ENCODE measurements around the gene SHF. TPM values are rescaled to one million over a fixed set of nuclear protein-coding genes. Genes with fewer than 3 reads are reported as not detected.

Gene SHF
- total RNA-seq, 1 donor, result 1.9 TPM

- H3K4me3 ChIP-seq (ENCODE audit: low read depth, low read length), result no peak overlapping the region
- TF ChIP-seq, protein P1, sequence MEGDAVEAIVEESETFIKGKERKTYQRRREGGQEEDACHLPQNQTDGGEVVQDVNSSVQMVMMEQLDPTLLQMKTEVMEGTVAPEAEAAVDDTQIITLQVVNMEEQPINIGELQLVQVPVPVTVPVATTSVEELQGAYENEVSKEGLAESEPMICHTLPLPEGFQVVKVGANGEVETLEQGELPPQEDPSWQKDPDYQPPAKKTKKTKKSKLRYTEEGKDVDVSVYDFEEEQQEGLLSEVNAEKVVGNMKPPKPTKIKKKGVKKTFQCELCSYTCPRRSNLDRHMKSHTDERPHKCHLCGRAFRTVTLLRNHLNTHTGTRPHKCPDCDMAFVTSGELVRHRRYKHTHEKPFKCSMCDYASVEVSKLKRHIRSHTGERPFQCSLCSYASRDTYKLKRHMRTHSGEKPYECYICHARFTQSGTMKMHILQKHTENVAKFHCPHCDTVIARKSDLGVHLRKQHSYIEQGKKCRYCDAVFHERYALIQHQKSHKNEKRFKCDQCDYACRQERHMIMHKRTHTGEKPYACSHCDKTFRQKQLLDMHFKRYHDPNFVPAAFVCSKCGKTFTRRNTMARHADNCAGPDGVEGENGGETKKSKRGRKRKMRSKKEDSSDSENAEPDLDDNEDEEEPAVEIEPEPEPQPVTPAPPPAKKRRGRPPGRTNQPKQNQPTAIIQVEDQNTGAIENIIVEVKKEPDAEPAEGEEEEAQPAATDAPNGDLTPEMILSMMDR (IDR thresholded peaks at IDR 0.05; ENCODE audit: insufficient read depth, low read length), result no peak
- no peak for DNase-seq (ENCODE audit: low read depth)
These were observed 40.2 kb downstream of the SHF start for GRCh38 chr15:45147606-45148005.

DNA sequence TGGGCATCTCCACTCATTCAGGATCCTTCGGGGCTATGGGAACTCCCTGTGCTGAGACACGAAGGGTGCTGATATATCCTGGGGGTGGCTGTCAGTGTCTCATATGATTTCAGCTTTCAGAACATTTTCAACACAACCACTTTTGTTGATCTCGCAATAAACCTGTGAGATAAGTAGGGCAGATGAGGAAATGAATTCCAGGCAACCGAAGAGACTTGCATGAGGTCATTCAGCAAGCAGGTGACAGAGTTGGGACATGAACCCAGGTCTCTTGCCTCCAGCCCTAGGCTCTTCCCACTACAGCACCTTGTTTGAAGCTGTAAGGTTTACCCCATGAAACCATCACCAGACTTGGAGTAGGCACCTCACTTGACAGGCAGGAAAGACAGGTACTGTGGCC, 41.4 kb downstream of the SHF start:
- no peak for DNase-seq (ENCODE audit: low read depth)
- H3K4me3 ChIP-seq (ENCODE audit: low read depth, low read length), result no peak overlapping the region
- TF ChIP-seq, protein P1 (IDR thresholded peaks at IDR 0.05; ENCODE audit: insufficient read depth, low read length), result no peak

DNA sequence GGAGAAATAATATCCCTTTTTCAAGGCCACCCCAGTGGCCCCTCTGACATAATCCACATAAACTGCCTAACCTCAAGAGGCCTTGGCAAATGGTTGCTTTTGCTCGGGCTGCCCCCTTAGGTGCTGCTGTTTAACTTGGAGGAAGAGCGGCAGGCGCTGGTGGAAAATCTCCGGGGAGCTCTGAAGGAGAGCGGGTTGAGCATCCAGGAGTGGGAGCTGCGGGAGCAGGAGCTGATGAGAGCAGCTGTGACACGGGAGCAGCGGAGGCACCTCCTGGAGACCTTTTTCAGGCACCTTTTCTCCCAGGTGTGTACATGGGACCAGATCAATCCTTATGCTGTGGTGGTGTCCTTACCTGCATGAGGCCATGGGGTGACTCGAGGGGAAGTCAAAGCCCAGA, 43.0 kb downstream of the SHF start:
- no peak overlapping the region for H3K4me3 ChIP-seq (ENCODE audit: low read depth, low read length)
- DNase-seq (ENCODE audit: low read depth), result no peak
- TF ChIP-seq, protein P1 (IDR thresholded peaks at IDR 0.05; ENCODE audit: insufficient read depth, low read length), result no peak

- no peak overlapping the region for H3K4me3 ChIP-seq (ENCODE audit: low read depth, low read length)
- no peak for DNase-seq (ENCODE audit: low read depth)
- TF ChIP-seq, protein P1 (IDR thresholded peaks at IDR 0.05; ENCODE audit: insufficient read depth, low read length), result no peak
These were observed 43.8 kb downstream of the SHF start for GRCh38 chr15:45143946-45144345.

GRCh38 chr15:45143056-45143455, 44.7 kb downstream of the SHF start:
- DNase-seq (ENCODE audit: low read depth), result no peak
- TF ChIP-seq, protein P1 (IDR thresholded peaks at IDR 0.05; ENCODE audit: insufficient read depth, low read length), result no peak
- no peak overlapping the region for H3K4me3 ChIP-seq (ENCODE audit: low read depth, low read length)

- DNase-seq (ENCODE audit: low read depth), result no peak
- no peak overlapping the region for H3K4me3 ChIP-seq (ENCODE audit: low read depth, low read length)
- TF ChIP-seq, protein P1 (IDR thresholded peaks at IDR 0.05; ENCODE audit: insufficient read depth, low read length), result no peak
These were observed 46.4 kb downstream of the SHF start for GRCh38 chr15:45141386-45141785.

DNA sequence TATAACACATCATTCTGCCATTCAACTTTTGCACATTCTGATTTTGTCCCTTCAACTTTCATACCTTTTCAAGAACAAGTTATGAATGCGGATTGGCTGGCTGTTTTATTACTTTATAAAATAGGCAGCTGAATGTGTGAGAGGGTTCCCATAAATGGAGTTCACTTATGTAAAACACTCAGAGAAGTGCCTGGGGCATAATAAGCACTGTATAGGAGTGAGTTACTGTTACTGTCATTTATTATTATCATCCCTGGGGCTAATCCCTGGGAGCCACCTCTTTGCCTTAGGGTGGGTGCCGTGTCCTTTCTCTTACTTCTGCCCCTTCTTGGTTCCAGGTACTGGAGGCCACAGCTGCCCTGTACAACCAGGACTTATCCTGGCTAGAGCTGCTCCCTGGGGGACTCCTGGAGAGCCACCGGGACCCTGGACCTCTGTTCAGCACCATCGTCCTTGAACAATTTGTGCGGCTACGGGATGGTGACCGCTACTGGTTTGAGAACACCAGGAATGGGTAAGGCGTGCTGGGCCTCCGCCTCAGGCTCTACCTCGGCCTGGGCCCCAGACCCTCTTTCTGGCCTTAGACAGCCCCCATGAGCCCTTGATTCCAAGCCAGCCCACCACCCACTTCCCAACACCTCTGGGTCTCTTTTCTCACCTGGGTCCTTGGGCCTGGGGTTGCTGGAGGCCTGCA, 47.1 kb downstream of the SHF start:
- DNase-seq (ENCODE audit: low read depth), result no peak
- H3K4me3 ChIP-seq (ENCODE audit: low read depth, low read length), result no peak overlapping the region
- TF ChIP-seq, protein P1 (IDR thresholded peaks at IDR 0.05; ENCODE audit: insufficient read depth, low read length), result no peak
